ENCODE results near the gene OGFOD3.

The OGFOD3 gene

DNA sequence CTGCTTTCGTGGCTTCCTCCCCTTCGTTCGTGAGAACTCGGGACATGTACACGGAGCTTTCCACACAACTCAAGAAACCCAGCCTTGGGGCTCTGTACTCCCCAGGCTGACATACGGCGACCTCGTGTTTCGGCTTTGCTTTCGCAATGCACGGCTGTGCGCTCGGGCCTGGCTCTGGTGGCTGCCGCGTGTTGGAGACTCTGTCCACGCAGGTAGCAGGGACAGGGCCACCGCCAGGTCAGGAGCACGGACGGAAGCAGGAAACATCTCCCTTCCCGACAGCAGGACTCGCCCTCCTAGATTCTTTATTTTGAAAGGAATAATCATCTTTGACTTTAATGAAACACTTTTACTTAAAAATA is 29.5 kb downstream of the OGFOD3 start:
- Histone ChIP-seq H4K5ac (ENCODE audit: low read length) (no peak overlapping the region), H3K79me1 (ENCODE audit: low read length) (no peaks in the 10 kb centered on the region), H4K8ac (ENCODE audit: low read depth, low read length) (no peak overlapping the region), H3K9ac (ENCODE audit: low read length) (no peak overlapping the region), H3K79me2 (ENCODE audit: control insufficient read depth, insufficient read depth, low read length) (no peaks in the 10 kb centered on the region), H2BK120ac (ENCODE audit: low read depth, low read length) (no peak overlapping the region), H3K4me1 (ENCODE audit: control insufficient read depth, low read depth, low read length) (no peaks in the 10 kb centered on the region), H3K36me3 (ENCODE audit: control insufficient read depth, insufficient read depth, low read length) (no peaks in the 10 kb centered on the region), H3K23ac (ENCODE audit: low read length) (no peak overlapping the region), H3K4me3 (ENCODE audit: low read length) (no peak overlapping the region), H3K4me2 (ENCODE audit: low read length) (no peak overlapping the region), H3K27ac (ENCODE audit: low read depth, low read length) (no peak overlapping the region), H2AK5ac (ENCODE audit: low read length) (no peak overlapping the region), H3K27me3 (ENCODE audit: insufficient read depth, low read length, poor library complexity) (no peaks in the 10 kb centered on the region), H2BK15ac (replicated peaks; ENCODE audit: low read depth) (no peak overlapping the region), H2BK5ac (ENCODE audit: low read length) (no peak overlapping the region), H3K56ac (ENCODE audit: low read length) (no peak overlapping the region), H3K4ac (ENCODE audit: low read depth, low read length) (no peak overlapping the region), H3K18ac (ENCODE audit: low read length) (no peak overlapping the region)
- no peak for DNase-seq
- no CpG with 5 or more reads among the region's 21 CpGs for WGBS (ENCODE audit: extremely low coverage, insufficient coverage, low lambda C conversion rate)

DNA sequence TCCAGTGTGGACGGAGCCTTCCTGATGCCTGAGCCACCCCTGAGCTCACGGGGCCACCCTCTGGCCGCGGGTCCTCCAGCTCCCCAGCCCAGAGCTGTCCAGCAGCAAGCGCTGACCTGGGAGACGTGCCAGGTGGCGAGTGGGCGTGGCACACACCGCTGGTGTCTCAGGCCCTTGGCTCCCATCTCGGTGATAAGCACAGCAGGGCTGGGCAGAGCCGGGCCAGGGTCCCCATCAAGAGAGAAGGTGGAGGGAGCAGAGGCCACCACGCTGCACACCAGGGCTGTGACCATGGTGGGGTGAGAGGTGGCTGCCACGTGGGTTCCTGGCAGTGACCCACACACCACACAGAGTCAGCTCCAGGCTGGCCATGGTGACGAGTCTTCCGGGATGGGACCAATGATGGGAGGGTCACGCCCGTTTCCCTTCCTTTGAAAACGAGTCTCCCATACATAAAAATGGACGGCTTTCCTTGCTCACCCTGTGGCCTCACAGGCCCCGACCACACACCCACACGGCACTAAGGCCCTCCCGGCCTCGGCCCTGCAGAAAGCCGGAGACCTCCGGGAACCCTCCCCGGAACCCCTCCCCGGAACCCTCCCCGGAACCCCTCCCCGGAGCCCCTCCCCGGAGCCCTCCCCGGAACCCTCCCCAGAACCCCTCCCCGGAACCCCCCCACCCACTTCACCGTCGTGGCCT is 30.0 kb downstream of the OGFOD3 start:
- H2BK15ac ChIP-seq (replicated peaks; ENCODE audit: low read depth) = no peak overlapping the region
- H3K4me1 ChIP-seq (ENCODE audit: control insufficient read depth, low read depth, low read length) = no peaks in the 10 kb centered on the region
- no peak overlapping the region for H3K56ac ChIP-seq (ENCODE audit: low read length)
- no peak overlapping the region for H3K4me2 ChIP-seq (ENCODE audit: low read length)
- no peaks in the 10 kb centered on the region for H3K27me3 ChIP-seq (ENCODE audit: insufficient read depth, low read length, poor library complexity)
- H4K8ac ChIP-seq (ENCODE audit: low read depth, low read length) = no peak overlapping the region
- no peak overlapping the region for H2AK5ac ChIP-seq (ENCODE audit: low read length)
- no peak overlapping the region for H3K23ac ChIP-seq (ENCODE audit: low read length)
- H4K5ac ChIP-seq (ENCODE audit: low read length) = no peak overlapping the region
- H3K79me2 ChIP-seq (ENCODE audit: control insufficient read depth, insufficient read depth, low read length) = no peaks in the 10 kb centered on the region
- no peak overlapping the region for H3K4ac ChIP-seq (ENCODE audit: low read depth, low read length)
- no peak overlapping the region for H3K9ac ChIP-seq (ENCODE audit: low read length)
- no peaks in the 10 kb centered on the region for H3K36me3 ChIP-seq (ENCODE audit: control insufficient read depth, insufficient read depth, low read length)
- H3K4me3 ChIP-seq (ENCODE audit: low read length) = no peak overlapping the region
- WGBS (ENCODE audit: extremely low coverage, insufficient coverage, low lambda C conversion rate) = no CpG with 5 or more reads among the region's 34 CpGs
- H2BK5ac ChIP-seq (ENCODE audit: low read length) = no peak overlapping the region
- no peak overlapping the region for H3K18ac ChIP-seq (ENCODE audit: low read length)
- H3K27ac ChIP-seq (ENCODE audit: low read depth, low read length) = no peak overlapping the region
- DNase-seq = peak; percentile 5
- H3K79me1 ChIP-seq (ENCODE audit: low read length) = no peaks in the 10 kb centered on the region
- H2BK120ac ChIP-seq (ENCODE audit: low read depth, low read length) = no peak overlapping the region

DNA sequence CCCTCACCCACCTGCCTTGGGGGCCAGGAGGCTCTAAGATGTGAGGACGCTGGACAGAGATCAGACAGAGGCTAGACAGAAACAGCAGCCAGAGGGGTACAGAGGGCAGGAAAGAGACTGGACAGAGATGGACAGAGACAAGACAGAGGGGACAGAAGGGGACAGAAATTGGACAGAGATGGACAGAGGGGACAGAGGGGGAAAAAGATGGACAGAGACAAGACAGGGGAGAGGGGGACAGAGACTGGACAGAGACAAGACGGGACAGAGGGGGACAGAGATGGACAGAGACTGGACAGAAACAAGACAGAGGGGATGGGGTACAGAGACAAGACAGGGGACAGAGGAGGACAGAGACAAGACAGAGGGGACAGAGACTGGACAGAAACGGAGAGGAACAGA is 30.7 kb downstream of the OGFOD3 start:
- H4K8ac ChIP-seq (ENCODE audit: low read depth, low read length) = no peak overlapping the region
- no peaks in the 10 kb centered on the region for H3K36me3 ChIP-seq (ENCODE audit: control insufficient read depth, insufficient read depth, low read length)
- no peak overlapping the region for H3K18ac ChIP-seq (ENCODE audit: low read length)
- no peak overlapping the region for H2BK5ac ChIP-seq (ENCODE audit: low read length)
- H3K79me1 ChIP-seq (ENCODE audit: low read length) = no peaks in the 10 kb centered on the region
- H3K79me2 ChIP-seq (ENCODE audit: control insufficient read depth, insufficient read depth, low read length) = no peaks in the 10 kb centered on the region
- DNase-seq = no peak
- no peak overlapping the region for H4K5ac ChIP-seq (ENCODE audit: low read length)
- H3K4me3 ChIP-seq (ENCODE audit: low read length) = no peak overlapping the region
- WGBS (ENCODE audit: extremely low coverage, insufficient coverage, low lambda C conversion rate) = no CpG with 5 or more reads among the region's 3 CpGs
- no peak overlapping the region for H3K27ac ChIP-seq (ENCODE audit: low read depth, low read length)
- H3K27me3 ChIP-seq (ENCODE audit: insufficient read depth, low read length, poor library complexity) = no peaks in the 10 kb centered on the region
- H2BK120ac ChIP-seq (ENCODE audit: low read depth, low read length) = no peak overlapping the region
- no peak overlapping the region for H3K56ac ChIP-seq (ENCODE audit: low read length)
- H3K4me1 ChIP-seq (ENCODE audit: control insufficient read depth, low read depth, low read length) = no peaks in the 10 kb centered on the region
- no peak overlapping the region for H3K23ac ChIP-seq (ENCODE audit: low read length)
- H3K4me2 ChIP-seq (ENCODE audit: low read length) = no peak overlapping the region
- H2AK5ac ChIP-seq (ENCODE audit: low read length) = no peak overlapping the region
- H3K4ac ChIP-seq (ENCODE audit: low read depth, low read length) = no peak overlapping the region
- no peak overlapping the region for H2BK15ac ChIP-seq (replicated peaks; ENCODE audit: low read depth)
- no peak overlapping the region for H3K9ac ChIP-seq (ENCODE audit: low read length)

DNA sequence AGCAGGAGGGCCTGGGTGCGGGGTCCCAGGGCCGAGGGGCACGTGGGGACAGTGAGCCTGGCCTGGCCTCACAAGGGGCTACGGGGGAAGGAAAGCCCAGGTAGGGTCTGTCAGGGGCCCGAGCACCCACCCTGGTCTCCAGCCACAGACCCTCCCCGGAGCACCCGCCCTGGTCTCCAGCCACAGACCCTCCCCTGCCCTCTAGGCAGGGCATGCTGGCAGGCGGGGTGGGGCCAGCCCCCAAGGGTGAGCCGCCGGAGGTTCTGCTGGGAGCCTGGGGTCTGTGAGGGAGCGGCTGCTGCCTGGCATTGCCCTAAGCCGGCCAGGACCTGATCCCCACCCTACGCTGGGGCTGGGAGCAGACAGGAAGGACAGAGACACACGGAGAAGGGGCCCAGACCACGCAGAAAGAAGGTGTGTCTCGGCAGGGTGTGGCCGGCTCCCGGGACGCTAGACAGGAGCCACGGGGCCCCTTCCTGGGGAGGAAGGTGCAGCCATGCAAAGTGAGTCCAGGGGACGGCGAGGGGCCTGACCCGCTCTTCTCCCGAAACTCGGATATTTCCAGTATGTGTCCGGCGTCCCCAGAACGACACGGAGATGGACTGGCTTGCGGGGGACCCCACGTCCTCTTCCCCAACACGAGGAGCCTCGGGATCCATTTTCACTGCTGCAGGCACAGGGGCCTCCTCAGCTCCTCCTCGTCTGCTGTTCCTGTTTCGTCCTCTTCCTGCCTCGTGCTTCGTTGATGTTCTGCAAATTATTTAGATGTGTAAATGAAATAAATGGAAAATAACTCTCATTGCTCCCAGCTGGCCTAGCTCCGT is 31.3 kb downstream of the OGFOD3 start:
- Histone ChIP-seq H4K5ac (ENCODE audit: low read length) (no peak overlapping the region), H3K27me3 (ENCODE audit: insufficient read depth, low read length, poor library complexity) (no peaks in the 10 kb centered on the region), H3K4me3 (ENCODE audit: low read length) (no peak overlapping the region), H2BK5ac (ENCODE audit: low read length) (no peak overlapping the region), H3K79me2 (ENCODE audit: control insufficient read depth, insufficient read depth, low read length) (no peaks in the 10 kb centered on the region), H2BK15ac (replicated peaks; ENCODE audit: low read depth) (no peak overlapping the region), H3K27ac (ENCODE audit: low read depth, low read length) (no peak overlapping the region), H3K23ac (ENCODE audit: low read length) (no peak overlapping the region), H3K79me1 (ENCODE audit: low read length) (no peaks in the 10 kb centered on the region), H3K4ac (ENCODE audit: low read depth, low read length) (no peak overlapping the region), H3K56ac (ENCODE audit: low read length) (no peak overlapping the region), H2BK120ac (ENCODE audit: low read depth, low read length) (no peak overlapping the region), H3K9ac (ENCODE audit: low read length) (no peak overlapping the region), H3K4me1 (ENCODE audit: control insufficient read depth, low read depth, low read length) (no peaks in the 10 kb centered on the region), H2AK5ac (ENCODE audit: low read length) (no peak overlapping the region), H4K8ac (ENCODE audit: low read depth, low read length) (no peak overlapping the region), H3K18ac (ENCODE audit: low read length) (no peak overlapping the region), H3K4me2 (ENCODE audit: low read length) (no peak overlapping the region), H3K36me3 (ENCODE audit: control insufficient read depth, insufficient read depth, low read length) (no peaks in the 10 kb centered on the region)
- no peak for DNase-seq
- WGBS (ENCODE audit: extremely low coverage, insufficient coverage, low lambda C conversion rate) = no CpG with 5 or more reads among the region's 38 CpGs

DNA sequence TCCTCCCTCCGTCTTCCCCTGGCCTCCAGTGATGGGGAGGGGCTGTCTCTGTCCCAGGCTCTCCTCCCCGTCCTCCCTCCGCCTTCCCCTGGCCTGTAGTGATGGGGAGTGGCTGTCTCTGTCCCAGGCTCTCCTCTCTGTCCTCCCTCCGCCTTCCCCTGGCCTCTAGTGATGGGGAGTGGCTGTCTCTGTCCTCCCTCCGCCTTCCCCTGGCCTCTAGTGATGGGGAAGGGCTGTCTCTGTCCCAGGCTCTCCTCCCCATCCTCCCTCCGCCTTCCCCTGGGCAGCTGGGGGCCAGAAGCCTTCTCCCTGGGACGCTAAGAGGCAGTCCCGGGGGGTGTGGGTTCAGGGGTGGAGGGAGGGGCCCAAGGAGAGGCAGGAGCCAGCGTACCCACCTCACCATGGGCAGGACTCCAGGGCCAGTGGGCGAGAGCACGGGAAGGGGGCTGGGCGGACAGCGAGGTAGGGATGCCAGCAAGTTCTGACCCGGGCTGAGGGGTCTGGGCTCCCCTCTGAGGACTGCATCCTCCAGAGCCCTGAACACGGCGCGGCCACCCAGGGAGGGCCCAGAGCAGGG is 32.0 kb downstream of the OGFOD3 start:
- Histone ChIP-seq H2BK5ac (ENCODE audit: low read length) (no peak overlapping the region), H3K4me2 (ENCODE audit: low read length) (no peak overlapping the region), H3K4me1 (ENCODE audit: control insufficient read depth, low read depth, low read length) (no peaks in the 10 kb centered on the region), H3K36me3 (ENCODE audit: control insufficient read depth, insufficient read depth, low read length) (no peaks in the 10 kb centered on the region), H3K4me3 (ENCODE audit: low read length) (no peak overlapping the region), H4K5ac (ENCODE audit: low read length) (no peak overlapping the region), H4K8ac (ENCODE audit: low read depth, low read length) (no peak overlapping the region), H3K27me3 (ENCODE audit: insufficient read depth, low read length, poor library complexity) (no peaks in the 10 kb centered on the region), H3K9ac (ENCODE audit: low read length) (no peak overlapping the region), H3K23ac (ENCODE audit: low read length) (no peak overlapping the region), H2BK15ac (replicated peaks; ENCODE audit: low read depth) (no peak overlapping the region), H3K79me1 (ENCODE audit: low read length) (no peaks in the 10 kb centered on the region), H3K79me2 (ENCODE audit: control insufficient read depth, insufficient read depth, low read length) (no peaks in the 10 kb centered on the region), H3K56ac (ENCODE audit: low read length) (no peak overlapping the region), H3K18ac (ENCODE audit: low read length) (no peak overlapping the region), H3K4ac (ENCODE audit: low read depth, low read length) (no peak overlapping the region), H2BK120ac (ENCODE audit: low read depth, low read length) (no peak overlapping the region), H2AK5ac (ENCODE audit: low read length) (no peak overlapping the region), H3K27ac (ENCODE audit: low read depth, low read length) (no peak overlapping the region)
- WGBS (ENCODE audit: extremely low coverage, insufficient coverage, low lambda C conversion rate) = no CpG with 5 or more reads among the region's 17 CpGs
- DNase-seq = peak; percentile 21
